RCC 7860 (cell line): ENCODE measurements around the gene VWCE.
A peak's percentile ranks its signal among the peaks of the same experiment; 100 is the strongest.

ENCODE experiments used
- DNase-seq: peaks from one replicate; pipeline ENCODE4 v3.0.0-alpha.2; 2015; ENCODE audit warnings: low spot score
- FAIRE-seq: peaks from 2 replicates; lab custom pipeline; 2012; peaks lifted over from hg19 to GRCh38; lab: Jason Lieb, UNC

Gene VWCE

GRCh38 chr11:61331651-61332050 lies 36.5 kb upstream of the VWCE start:
- DNase-seq (no peak), FAIRE-seq (no peak)

- DNase-seq (no peak), FAIRE-seq (no peak)
Measured at GRCh38 chr11:61329871-61330270, 34.8 kb upstream of the VWCE start.

GRCh38 chr11:61328351-61328750 lies 33.2 kb upstream of the VWCE start:
- no peak for FAIRE-seq
- DNase-seq: no peak

- FAIRE-seq (no peak), DNase-seq (no peak)
Measured at GRCh38 chr11:61327669-61328071, 32.6 kb upstream of the VWCE start.

- FAIRE-seq (no peak), DNase-seq (no peak)
Measured at GRCh38 chr11:61325649-61326414, 30.7 kb upstream of the VWCE start.

- FAIRE-seq: no peak
Measured at GRCh38 chr11:61315260-61315659, 20.1 kb upstream of the VWCE start.

GRCh38 chr11:61310749-61311148 lies 15.6 kb upstream of the VWCE start:
- FAIRE-seq (no peak), DNase-seq (no peak)

More at GRCh38 chr11:61315260-61315659, 20.1 kb upstream of the VWCE start:
- no peak for DNase-seq

GRCh38 chr11:61309739-61310138 lies 14.6 kb upstream of the VWCE start:
- DNase-seq: no peak
- FAIRE-seq: no peak

- DNase-seq: no peak
- FAIRE-seq: no peak
Measured at GRCh38 chr11:61309141-61309540, 14.0 kb upstream of the VWCE start.

GRCh38 chr11:61307354-61307753 lies 12.2 kb upstream of the VWCE start:
- no peak for DNase-seq
- no peak for FAIRE-seq

GRCh38 chr11:61306221-61306620 lies 11.1 kb upstream of the VWCE start:
- DNase-seq (no peak), FAIRE-seq (no peak)

GRCh38 chr11:61305417-61305816 lies 10.3 kb upstream of the VWCE start:
- no peak for FAIRE-seq
- no peak for DNase-seq

GRCh38 chr11:61303725-61304124 lies 8.6 kb upstream of the VWCE start:
- DNase-seq (no peak), FAIRE-seq (no peak)

GRCh38 chr11:61302550-61302949 lies 7.4 kb upstream of the VWCE start:
- DNase-seq (no peak), FAIRE-seq (no peak)

- FAIRE-seq: no peak
Measured at GRCh38 chr11:61298663-61299244, 3.6 kb upstream of the VWCE start.

GRCh38 chr11:61297746-61298145 lies 2.6 kb upstream of the VWCE start:
- DNase-seq: peak; percentile 71

More at GRCh38 chr11:61298663-61299244, 3.6 kb upstream of the VWCE start:
- DNase-seq: no peak

GRCh38 chr11:61297341-61297740 lies 2.2 kb upstream of the VWCE start:
- no peak for FAIRE-seq

More at GRCh38 chr11:61297746-61298145, 2.6 kb upstream of the VWCE start:
- FAIRE-seq: peak; percentile 43

GRCh38 chr11:61295596-61295926 lies 445 bp upstream of the VWCE start:
- DNase-seq: no peak
- FAIRE-seq: no peak

More at GRCh38 chr11:61297341-61297740, 2.2 kb upstream of the VWCE start:
- DNase-seq: no peak

- DNase-seq (no peak), FAIRE-seq (no peak)
Measured at GRCh38 chr11:61293867-61294716, 1.0 kb downstream of the VWCE start.

- FAIRE-seq (no peak), DNase-seq (no peak)
Measured at GRCh38 chr11:61292356-61292755, 2.8 kb downstream of the VWCE start.

- DNase-seq: no peak
- FAIRE-seq: no peak
Measured at GRCh38 chr11:61290905-61291690, 4.0 kb downstream of the VWCE start.
